HG03097 (cell line): ENCODE data around the gene PFKFB4.
"Not testable (repeated sequence)": the region's sequence is repeated elsewhere in the genome, so short reads cannot be mapped to it uniquely, and the experiment has no call there.

ENCODE experiments used
- ATAC-seq: cut with Tn5 transposase; IDR thresholded peaks from one replicate; pipeline ENCODE4 v1.9.1; 2021; ENCODE audit not compliant: unreplicated experiment, low FRiP score

PFKFB4 gene

GRCh38 chr3:48502728-48503168 lies 53.9 kb downstream of the PFKFB4 start:
- no peak for ATAC-seq

- no peak for ATAC-seq
Observed at GRCh38 chr3:48502121-48502520, 54.5 kb downstream of the PFKFB4 start.

GRCh38 chr3:48501196-48501595 lies 55.4 kb downstream of the PFKFB4 start:
- no peak for ATAC-seq

- ATAC-seq = no peak
Observed at GRCh38 chr3:48500656-48501055, 55.9 kb downstream of the PFKFB4 start.

GRCh38 chr3:48493203-48493501 lies 63.5 kb downstream of the PFKFB4 start:
- no peak for ATAC-seq

GRCh38 chr3:48492461-48493202 lies 64.0 kb downstream of the PFKFB4 start:
- ATAC-seq = no peak

GRCh38 chr3:48486952-48487351 lies 69.7 kb downstream of the PFKFB4 start:
- no peak for ATAC-seq

- not testable (repeated sequence) for ATAC-seq
Observed at GRCh38 chr3:48482822-48483221, 73.8 kb downstream of the PFKFB4 start.

- ATAC-seq = not testable (repeated sequence)
Observed at GRCh38 chr3:48480891-48481290, 75.7 kb downstream of the PFKFB4 start.

- no peak for ATAC-seq
Observed at GRCh38 chr3:48478626-48479555, 77.7 kb downstream of the PFKFB4 start.

GRCh38 chr3:48477959-48478520 lies 78.6 kb downstream of the PFKFB4 start:
- ATAC-seq = no peak

- ATAC-seq = no peak
Observed at GRCh38 chr3:48476426-48477053, 80.1 kb downstream of the PFKFB4 start.

- no peak for ATAC-seq
Observed at GRCh38 chr3:48475188-48475587, 81.4 kb downstream of the PFKFB4 start.

- no peak for ATAC-seq
Observed at GRCh38 chr3:48474619-48475018, 82.0 kb downstream of the PFKFB4 start.

GRCh38 chr3:48474031-48474430 lies 82.6 kb downstream of the PFKFB4 start:
- not testable (repeated sequence) for ATAC-seq

- no peak for ATAC-seq
Observed at GRCh38 chr3:48473617-48473952, 83.0 kb downstream of the PFKFB4 start.

GRCh38 chr3:48472923-48473616 lies 83.5 kb downstream of the PFKFB4 start:
- peak; percentile 73 for ATAC-seq

GRCh38 chr3:48472673-48472922 lies 84.0 kb downstream of the PFKFB4 start:
- ATAC-seq = peak; percentile 1

- no peak for ATAC-seq
Observed at GRCh38 chr3:48470286-48470685, 86.3 kb downstream of the PFKFB4 start.

- no peak for ATAC-seq
Observed at GRCh38 chr3:48469046-48469915, 87.3 kb downstream of the PFKFB4 start.
